Urinary bladder (tissue), 4 donors: ENCODE measurements around the gene TFF1. TPM values are rescaled to one million over a fixed set of nuclear protein-coding genes. Genes with fewer than 3 reads are reported as not detected.
A peak's percentile ranks its signal among the peaks of the same experiment; 100 is the strongest.

Source experiments
- DNase-seq: peaks from one replicate; pipeline ENCODE4 v3.0.0-alpha.2; 2015; ENCODE audit errors: extremely low spot score
- H3K27ac ChIP-seq: one replicate; pipeline ENCODE4 v1.5.1; 2013; ENCODE audit warnings: low read depth, mild to moderate bottlenecking, moderate library complexity
- H3K36me3 ChIP-seq: one replicate; pipeline ENCODE4 v1.6.1; 2013; ENCODE audit warnings: mild to moderate bottlenecking, moderate library complexity; ENCODE audit not compliant: insufficient read depth
- H3K4me1 ChIP-seq: one replicate; pipeline ENCODE4 v1.6.1; 2013; ENCODE audit warnings: mild to moderate bottlenecking, moderate library complexity; ENCODE audit not compliant: insufficient read depth
- H3K4me3 ChIP-seq: one replicate; pipeline ENCODE4 v1.5.1; 2013; ENCODE audit warnings: low read depth, low read length
- WGBS: extraction: QIAGEN DNeasy Blood & Tissue Kit; methylation state at CpG from one replicate; pipeline ENCODE4 v1.1.7; 2013; 5-methylcytosine and 5-hydroxymethylcytosine counted together
- polyA plus RNA-seq: library from polyadenylated mRNA; stranded (reverse); fragments of 200-250 nt; gene quantifications from one replicate; pipeline ENCODE4 v1.2.3, GENCODE V29; 2013
- total RNA-seq: library from RNA; depleted of rRNA; stranded (reverse); fragments of >200 nt; gene quantifications from one replicate; pipeline ENCODE4 v1.2.3, GENCODE V29; 2014
- donor health status: healthy with polysubstance abuse.
- donor health status: healthy.

Gene TFF1
- total and polyA plus RNA-seq, 2 donors, result not detected

- WGBS, result 88% methylated on average over 9 of the region's 9 CpGs
- no peak for DNase-seq
- Histone ChIP-seq H3K27ac (no peak overlapping the region), H3K36me3 (no peaks in the 10 kb centered on the region), H3K4me1 (no peaks in the 10 kb centered on the region), H3K4me3 (no peak overlapping the region)
These were observed 19.9 kb downstream of the TFF1 start for GRCh38 chr21:42346441-42346840.

- no peak for DNase-seq
- Histone ChIP-seq H3K4me3 (no peak overlapping the region), H3K4me1 (no peaks in the 10 kb centered on the region), H3K36me3 (no peaks in the 10 kb centered on the region), H3K27ac (no peak overlapping the region)
- WGBS, result 74% methylated on average over 4 of the region's 4 CpGs
These were observed 21.7 kb downstream of the TFF1 start for GRCh38 chr21:42344631-42345030.

DNA sequence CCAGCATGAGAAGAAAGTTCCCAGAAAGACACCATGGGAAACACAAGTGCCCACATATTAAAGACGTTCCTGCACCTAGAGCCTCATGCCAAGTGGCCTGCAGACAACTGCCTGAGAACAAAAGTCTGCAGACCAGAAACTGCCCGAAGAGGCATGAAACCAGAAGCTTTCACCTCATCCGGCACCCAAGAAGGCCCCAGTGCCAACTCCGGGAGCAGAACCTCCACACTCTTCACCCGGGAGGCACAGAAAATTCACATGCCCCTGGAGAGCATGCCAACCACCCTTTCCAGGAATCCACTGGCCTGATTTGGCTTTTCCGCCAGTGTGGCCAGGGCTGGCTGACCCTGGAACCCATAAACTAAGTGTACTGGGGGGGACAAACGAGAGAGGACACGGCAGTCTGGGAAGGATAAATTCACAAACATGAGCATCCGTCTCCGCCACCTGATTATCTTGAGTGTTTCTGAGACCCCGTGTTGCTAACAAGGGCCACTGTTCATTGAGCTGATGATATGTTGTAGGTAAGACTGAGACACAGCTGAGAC lies 22.3 kb downstream of the TFF1 start:
- H3K27ac ChIP-seq, result no peak overlapping the region
- no peak overlapping the region for H3K4me3 ChIP-seq
- H3K36me3 ChIP-seq, result no peaks in the 10 kb centered on the region
- WGBS, result 83% methylated on average over 11 of the region's 11 CpGs
- no peak for DNase-seq
- no peaks in the 10 kb centered on the region for H3K4me1 ChIP-seq

GRCh38 chr21:42343556-42343955 lies 22.8 kb downstream of the TFF1 start:
- no peak overlapping the region for H3K4me3 ChIP-seq
- H3K36me3 ChIP-seq, result no peaks in the 10 kb centered on the region
- no peak for DNase-seq
- no peak overlapping the region for H3K27ac ChIP-seq
- H3K4me1 ChIP-seq, result no peaks in the 10 kb centered on the region
- 89% methylated on average over 6 of the region's 6 CpGs for WGBS

DNA sequence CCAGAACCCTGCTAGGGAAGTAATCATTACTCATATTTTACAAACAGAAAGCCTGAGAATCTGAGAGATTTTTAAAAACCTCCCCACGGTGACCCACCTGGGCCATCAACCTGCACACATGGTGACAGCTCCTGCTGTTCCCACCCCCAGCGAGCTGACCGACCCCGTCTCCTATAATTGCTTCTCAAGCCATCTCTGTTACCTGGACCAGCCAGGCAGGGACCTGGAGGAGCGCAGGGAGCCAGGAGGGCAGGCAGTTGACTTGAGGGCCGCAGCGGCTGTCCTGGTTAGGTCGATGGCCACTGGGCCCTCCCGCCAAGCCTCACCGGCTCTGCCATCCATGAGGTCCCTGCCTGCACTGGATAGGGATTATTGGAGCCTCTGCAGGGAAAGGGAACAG lies 23.2 kb downstream of the TFF1 start:
- no peak overlapping the region for H3K4me3 ChIP-seq
- 82% methylated on average over 10 of the region's 10 CpGs for WGBS
- no peak overlapping the region for H3K27ac ChIP-seq
- no peak for DNase-seq
- no peaks in the 10 kb centered on the region for H3K4me1 ChIP-seq
- H3K36me3 ChIP-seq, result no peaks in the 10 kb centered on the region

DNA sequence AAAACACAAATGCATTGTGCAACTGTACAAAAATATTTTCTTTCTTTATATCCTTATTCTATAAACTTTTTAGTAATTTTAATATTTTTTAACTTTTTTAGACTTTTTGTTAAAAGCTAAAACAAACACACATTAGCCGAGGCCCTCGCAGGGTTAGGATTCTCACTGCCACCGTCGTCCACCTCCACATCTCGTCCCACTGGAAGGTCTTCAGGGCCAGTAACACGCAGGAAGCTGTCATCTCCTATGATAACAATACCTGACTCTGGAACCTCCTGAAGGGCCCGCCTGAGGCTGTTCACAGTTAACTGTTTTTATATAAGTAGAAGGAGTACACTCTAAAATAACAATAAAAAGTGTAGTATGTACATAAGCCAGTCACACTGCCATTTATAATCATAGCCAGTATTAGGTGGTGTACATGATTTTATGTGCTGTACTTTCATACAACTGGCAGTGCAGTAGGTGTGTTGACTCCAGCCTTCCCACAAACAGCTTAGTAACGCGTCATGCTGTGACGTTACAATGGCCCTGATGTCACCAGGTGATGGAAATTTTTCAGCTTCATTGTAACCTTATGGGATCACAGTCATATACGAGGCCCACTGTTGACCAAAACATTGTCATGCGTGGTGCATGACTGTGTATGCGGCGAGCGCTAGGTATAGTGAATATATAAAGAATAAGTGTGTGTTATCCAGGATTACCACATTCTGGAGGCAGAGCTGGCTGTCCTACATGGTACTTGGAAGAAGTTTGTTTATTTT lies 24.4 kb downstream of the TFF1 start:
- H3K4me1 ChIP-seq, result no peaks in the 10 kb centered on the region
- WGBS, result 88% methylated on average over 15 of the region's 15 CpGs
- no peak overlapping the region for H3K27ac ChIP-seq
- DNase-seq, result no peak
- H3K36me3 ChIP-seq, result no peaks in the 10 kb centered on the region
- no peak overlapping the region for H3K4me3 ChIP-seq

DNA sequence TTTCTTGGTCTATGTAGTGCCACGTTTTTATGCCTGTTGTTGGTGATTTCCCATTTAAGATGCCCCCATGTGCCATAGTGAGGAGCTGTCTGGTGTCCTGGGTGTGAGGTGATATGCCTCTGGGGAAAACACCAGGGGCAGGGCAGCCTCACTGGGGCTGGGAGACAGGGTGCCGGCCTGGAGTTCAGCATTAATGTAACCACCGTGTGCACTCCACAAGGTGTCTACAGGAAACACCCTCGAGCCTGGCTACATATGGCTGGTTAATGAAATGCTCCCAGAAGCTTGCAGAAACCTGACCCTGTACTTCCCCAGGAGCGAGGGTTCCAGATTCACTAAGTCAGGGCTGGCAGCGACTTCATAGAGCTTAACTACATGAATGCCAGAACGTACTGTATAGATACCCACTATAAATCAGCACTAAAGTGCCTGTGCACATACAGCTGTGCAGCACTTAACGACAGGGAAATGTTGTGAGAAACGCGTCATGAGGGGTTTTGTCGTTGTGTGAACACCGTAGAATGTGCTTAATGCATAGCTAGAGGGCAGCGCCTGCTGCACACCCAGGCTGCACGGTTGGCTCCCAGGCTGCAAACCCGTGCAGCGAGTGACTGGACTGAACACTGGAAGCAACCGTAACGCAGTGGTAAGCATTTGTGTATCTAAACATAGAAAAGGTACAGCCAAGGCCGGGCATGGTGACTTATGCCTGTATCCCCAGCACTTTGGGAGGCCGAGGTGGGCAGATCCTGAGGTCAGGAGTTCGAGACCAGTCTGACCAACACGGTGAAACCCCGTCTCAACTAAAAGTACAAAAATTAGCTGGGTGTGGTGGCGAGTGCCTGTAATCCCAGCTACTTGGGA lies 25.9 kb downstream of the TFF1 start:
- WGBS, result 69% methylated on average over 24 of the region's 24 CpGs
- no peak overlapping the region for H3K4me3 ChIP-seq
- no peak for DNase-seq
- no peaks in the 10 kb centered on the region for H3K36me3 ChIP-seq
- H3K27ac ChIP-seq, result no peak overlapping the region
- H3K4me1 ChIP-seq, result no peaks in the 10 kb centered on the region

DNA sequence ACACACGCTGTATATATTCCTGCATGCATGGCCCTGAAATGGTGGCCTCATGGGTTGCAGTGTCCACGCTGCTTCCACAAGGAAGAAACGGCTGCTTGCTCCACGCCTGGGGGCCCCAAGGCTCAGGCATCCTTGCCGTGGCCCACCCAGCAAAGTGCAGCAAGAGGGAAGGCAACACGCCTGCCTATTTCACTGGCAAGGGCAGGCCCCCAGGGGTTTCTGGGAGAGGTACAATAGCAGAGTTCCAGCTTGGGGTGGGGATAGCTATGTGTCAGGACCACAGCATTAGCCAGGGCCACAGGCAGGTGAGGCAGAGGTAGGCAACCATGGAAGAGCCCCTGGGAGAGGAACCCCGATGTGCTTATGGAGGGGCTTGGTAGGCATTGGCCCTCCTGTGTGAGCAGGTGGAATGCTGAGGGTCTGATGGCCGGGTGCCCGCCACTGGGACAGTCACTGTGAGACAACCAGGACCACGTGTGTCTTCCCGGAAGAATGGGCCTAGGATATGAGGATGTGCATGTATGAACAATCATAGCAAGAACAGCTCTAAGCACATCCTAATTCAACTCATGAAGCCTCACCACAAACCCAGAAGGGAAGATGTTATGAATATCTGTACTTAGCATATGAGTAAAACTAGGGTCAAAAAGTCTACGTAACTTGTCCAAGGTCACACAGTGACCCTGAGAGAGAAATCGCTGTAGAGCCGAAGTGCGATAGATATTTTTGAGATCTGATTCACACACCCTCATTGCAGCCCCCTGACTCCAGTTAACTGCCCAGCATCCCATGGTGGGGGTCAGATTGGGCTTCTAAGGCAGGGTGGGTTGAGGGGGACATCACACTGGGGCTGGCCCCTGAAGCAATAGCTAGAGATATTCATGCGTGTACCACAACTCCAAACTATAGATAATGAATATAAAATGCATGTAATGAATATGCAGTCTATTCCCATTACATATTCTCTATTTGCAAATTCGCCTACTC lies 27.3 kb downstream of the TFF1 start:
- WGBS, result 92% methylated on average over 17 of the region's 17 CpGs
- no peak overlapping the region for H3K27ac ChIP-seq
- no peaks in the 10 kb centered on the region for H3K4me1 ChIP-seq
- H3K4me3 ChIP-seq, result no peak overlapping the region
- no peaks in the 10 kb centered on the region for H3K36me3 ChIP-seq
- no peak for DNase-seq

DNA sequence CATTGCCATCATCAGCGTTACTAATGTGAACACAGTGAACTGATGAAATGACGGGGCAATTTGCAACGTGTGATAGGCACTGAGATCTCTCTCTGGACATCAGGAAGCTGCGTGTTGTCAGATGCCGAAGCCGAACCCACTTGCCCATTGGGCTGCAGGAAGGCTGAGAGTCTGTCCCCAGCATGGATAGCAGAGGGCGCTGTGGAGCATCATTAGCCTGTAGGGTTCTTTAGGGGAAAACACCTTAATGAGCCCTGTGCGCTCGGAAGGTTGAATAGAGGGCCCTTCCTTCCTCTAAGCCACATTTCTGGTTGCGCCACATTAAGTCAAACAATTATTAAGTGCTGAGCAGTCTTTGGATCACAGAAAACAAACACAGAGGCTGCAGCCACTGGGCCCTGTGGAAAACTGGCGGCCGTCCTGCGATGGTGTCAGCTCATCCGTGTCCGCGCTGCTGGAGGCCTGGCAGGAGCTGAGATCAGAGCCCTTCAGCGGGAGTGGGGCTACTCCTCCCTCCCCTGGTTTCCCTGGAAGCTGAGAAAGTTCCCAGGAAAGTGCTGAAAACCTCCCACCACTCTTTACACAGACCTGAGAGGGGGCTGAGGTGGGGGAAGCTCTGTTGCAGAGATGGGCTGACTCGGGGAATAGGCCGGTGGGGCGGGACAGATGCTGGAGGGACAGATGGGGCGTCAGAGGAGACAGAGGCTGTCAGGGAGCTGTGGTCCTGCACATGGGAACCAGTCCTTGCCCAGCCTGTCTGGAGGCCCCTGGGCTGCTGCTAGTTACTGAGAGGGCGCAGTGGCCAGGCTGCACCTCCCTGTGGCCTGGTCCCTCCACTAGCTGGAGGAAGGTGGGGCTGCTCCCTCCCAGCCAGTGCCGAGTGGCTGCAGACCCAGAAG lies 28.3 kb downstream of the TFF1 start:
- peak; percentile 49 for DNase-seq

GRCh38 chr21:42337276-42337675 lies 29.1 kb downstream of the TFF1 start:
- no peak for DNase-seq

More for the DNA sequence above, 28.3 kb downstream of the TFF1 start:
- no peak overlapping the region for H3K27ac ChIP-seq
- no peak overlapping the region for H3K4me3 ChIP-seq
- no peaks in the 10 kb centered on the region for H3K4me1 ChIP-seq
- 35% methylated on average over 23 of the region's 23 CpGs for WGBS
- no peaks in the 10 kb centered on the region for H3K36me3 ChIP-seq

DNA sequence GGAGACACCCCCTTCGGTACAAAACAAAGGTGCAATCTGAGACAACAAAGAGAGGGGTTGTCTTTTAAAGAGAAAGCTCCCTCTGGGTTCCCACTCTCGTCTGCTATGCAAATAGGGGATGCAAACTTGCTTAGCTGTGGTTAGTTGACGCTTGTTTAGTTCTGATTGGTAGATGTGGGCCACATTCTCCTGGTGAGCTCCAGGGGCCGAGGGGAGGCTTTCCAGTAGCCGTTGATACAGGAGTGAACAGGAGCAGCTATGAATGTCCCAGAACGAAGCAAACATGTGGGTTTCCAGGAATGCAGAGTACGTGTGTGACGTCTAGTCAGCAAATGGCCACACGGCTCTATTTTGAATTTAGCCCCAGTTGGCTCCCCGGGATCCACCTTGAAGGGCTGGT lies 30.3 kb downstream of the TFF1 start:
- no peak overlapping the region for H3K4me3 ChIP-seq
- H3K4me1 ChIP-seq, result no peaks in the 10 kb centered on the region
- 18% methylated on average over 10 of the region's 10 CpGs for WGBS
- no peak overlapping the region for H3K27ac ChIP-seq
- H3K36me3 ChIP-seq, result no peaks in the 10 kb centered on the region
- DNase-seq, result no peak

More at GRCh38 chr21:42337276-42337675, 29.1 kb downstream of the TFF1 start:
- Histone ChIP-seq H3K4me3 (no peak overlapping the region), H3K27ac (no peak overlapping the region), H3K4me1 (no peaks in the 10 kb centered on the region), H3K36me3 (no peaks in the 10 kb centered on the region)
- 89% methylated on average over 4 of the region's 4 CpGs for WGBS

GRCh38 chr21:42332557-42333317 lies 33.6 kb downstream of the TFF1 start:
- no peak for DNase-seq
- 71% methylated on average over 5 of the region's 5 CpGs for WGBS
- no peak overlapping the region for H3K27ac ChIP-seq
- no peaks in the 10 kb centered on the region for H3K36me3 ChIP-seq
- H3K4me1 ChIP-seq, result no peaks in the 10 kb centered on the region
- no peak overlapping the region for H3K4me3 ChIP-seq
